Ammon's horn (tissue), 1 donor: ENCODE results near the gene OR2F2.
A peak's percentile ranks its signal among the peaks of the same experiment; 100 is the strongest.

Experiments
- DNase-seq: peaks from one replicate; pipeline ENCODE4 v3.0.0-alpha.2; 2016; ENCODE audit warnings: low spot score

Gene OR2F2

GRCh38 chr7:143914938-143915652 is 19.9 kb upstream of the OR2F2 start:
- no peak for DNase-seq

- DNase-seq, result no peak
These were observed 10.2 kb upstream of the OR2F2 start for GRCh38 chr7:143924851-143925250.

GRCh38 chr7:143929224-143929920 is 5.7 kb upstream of the OR2F2 start:
- peak; percentile 68 for DNase-seq

- DNase-seq, result no peak
These were observed 3.3 kb upstream of the OR2F2 start for GRCh38 chr7:143931739-143932138.

GRCh38 chr7:143936087-143937009 is 1.3 kb downstream of the OR2F2 start:
- DNase-seq, result peak; percentile 63

GRCh38 chr7:143938379-143939243 is 3.6 kb downstream of the OR2F2 start:
- DNase-seq, result no peak

GRCh38 chr7:143945423-143945822 is 10.4 kb downstream of the OR2F2 start:
- DNase-seq, result no peak

GRCh38 chr7:143947111-143947510 is 12.1 kb downstream of the OR2F2 start:
- no peak for DNase-seq

- no peak for DNase-seq
These were observed 13.7 kb downstream of the OR2F2 start for GRCh38 chr7:143948733-143949132.

GRCh38 chr7:143953421-143953820 is 18.4 kb downstream of the OR2F2 start:
- no peak for DNase-seq

- no peak for DNase-seq
These were observed 19.1 kb downstream of the OR2F2 start for GRCh38 chr7:143954135-143954534.

GRCh38 chr7:143954544-143954943 is 19.5 kb downstream of the OR2F2 start, which contains the start of gene OR2F1:
TSS of gene OR2F1 (plus strand) at chr7:143954844. CDS start at chr7:143959971, 5,127 bp downstream.
- no peak for DNase-seq

GRCh38 chr7:143958781-143959180 is 23.7 kb downstream of the OR2F2 start:
- DNase-seq, result no peak

- peak; percentile 2 for DNase-seq
These were observed 26.0 kb downstream of the OR2F2 start for GRCh38 chr7:143960813-143961610.

GRCh38 chr7:143965280-143965679 is 30.2 kb downstream of the OR2F2 start:
- no peak for DNase-seq

GRCh38 chr7:143967398-143967797 is 32.4 kb downstream of the OR2F2 start:
- no peak for DNase-seq

GRCh38 chr7:143973870-143974416 is 38.9 kb downstream of the OR2F2 start:
- DNase-seq, result no peak

- DNase-seq, result no peak
These were observed 39.4 kb downstream of the OR2F2 start for GRCh38 chr7:143974459-143974858.

- no peak for DNase-seq
These were observed 40.6 kb downstream of the OR2F2 start for GRCh38 chr7:143975617-143976016.

GRCh38 chr7:143978585-143978984 is 43.6 kb downstream of the OR2F2 start:
- DNase-seq, result no peak
